T1000 (cell line): Measurements from ENCODE around the gene ADARB2.
"Not testable (repeated sequence)": the region's sequence is repeated elsewhere in the genome, so short reads cannot be mapped to it uniquely, and the experiment has no call there.

Source experiments
- DNase-seq: peaks from one replicate; lab custom pipeline; 2025; ENCODE audit warnings: mixed read lengths; lab: John Stamatoyannopoulos, UW

The ADARB2 gene

DNA sequence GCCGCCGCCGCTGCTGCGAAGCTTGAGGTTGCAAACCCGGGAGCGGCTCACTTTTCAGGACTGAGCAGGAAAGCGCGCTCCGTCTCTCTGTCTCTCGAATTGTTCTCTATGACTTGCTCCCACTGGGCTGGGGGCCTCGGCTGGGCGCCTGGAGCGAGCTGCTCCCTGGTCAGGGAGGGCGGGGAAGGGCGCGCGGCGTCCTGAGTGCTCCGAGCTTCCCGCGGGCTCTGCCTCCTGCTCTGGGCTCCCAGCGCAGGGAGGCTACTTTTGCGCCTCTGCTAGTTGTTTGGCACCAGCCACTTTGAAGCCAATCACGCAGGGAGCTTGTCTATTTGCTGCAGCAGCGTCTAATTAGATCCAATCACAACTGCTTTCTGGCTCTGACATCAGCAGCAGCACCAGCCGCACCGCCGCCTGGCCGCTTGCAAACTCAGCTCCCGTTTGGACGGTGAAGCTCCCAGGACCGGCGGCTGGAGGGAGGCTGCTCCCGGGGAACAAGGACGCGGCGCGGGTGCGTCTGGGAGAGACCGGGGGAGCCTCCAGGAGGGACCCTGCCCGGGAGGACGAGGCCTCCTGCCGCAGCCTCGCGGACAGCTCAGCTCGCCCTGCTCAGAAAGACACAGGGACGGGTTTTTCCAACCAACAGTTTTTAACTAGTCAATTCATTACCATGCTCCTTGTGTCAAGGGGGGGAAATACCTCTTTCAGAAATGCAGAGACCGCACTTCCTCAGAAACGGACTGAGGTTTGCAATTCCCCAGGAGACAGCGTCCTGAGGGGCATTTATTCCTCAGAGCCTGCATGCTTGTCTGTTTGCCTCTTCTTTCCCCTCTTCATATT, at the start of gene ADARB2:
TSS of gene ADARB2 (minus strand) at position 304 of the 840 bp plus-strand sequence.
- no peak for DNase-seq

DNA sequence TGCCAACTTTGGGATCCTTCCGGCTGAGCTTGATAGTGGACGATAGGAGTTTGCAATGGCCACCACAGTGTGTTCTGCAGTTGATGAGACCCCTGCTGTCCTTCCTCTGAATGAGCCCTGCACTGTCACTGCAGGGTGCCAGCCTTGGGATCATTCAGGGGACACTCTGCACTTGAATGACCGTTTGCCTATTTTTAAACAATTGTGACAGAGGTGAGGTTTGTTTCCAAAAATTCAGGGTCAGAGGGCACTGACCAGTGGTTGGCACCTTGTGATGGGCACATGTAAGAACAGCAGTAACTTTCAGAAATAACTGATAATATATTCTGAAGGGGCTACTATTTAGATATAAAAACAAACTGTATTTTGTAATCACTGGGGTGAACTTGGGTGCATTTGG, 48.5 kb upstream of the ADARB2 start:
- DNase-seq: no peak

DNA sequence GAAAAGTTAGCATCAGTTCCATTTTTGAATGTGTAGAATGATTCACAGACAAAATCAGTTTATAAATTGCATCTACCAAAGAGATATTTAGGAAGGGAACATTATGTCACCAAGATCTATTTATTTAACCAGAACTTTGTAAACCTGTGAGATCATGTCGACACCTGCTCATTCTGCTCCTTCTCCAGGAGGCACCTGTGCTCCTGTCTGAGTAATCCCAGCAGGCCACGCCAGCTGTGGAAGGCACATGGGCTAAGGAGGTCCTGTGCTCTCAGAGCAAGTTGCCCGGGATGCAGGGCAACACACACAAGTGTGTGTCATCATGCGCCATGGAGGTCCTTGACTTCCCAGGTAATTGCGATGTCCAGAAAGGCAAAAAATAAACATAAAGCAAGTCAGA, 45.5 kb upstream of the ADARB2 start:
- no peak for DNase-seq

DNA sequence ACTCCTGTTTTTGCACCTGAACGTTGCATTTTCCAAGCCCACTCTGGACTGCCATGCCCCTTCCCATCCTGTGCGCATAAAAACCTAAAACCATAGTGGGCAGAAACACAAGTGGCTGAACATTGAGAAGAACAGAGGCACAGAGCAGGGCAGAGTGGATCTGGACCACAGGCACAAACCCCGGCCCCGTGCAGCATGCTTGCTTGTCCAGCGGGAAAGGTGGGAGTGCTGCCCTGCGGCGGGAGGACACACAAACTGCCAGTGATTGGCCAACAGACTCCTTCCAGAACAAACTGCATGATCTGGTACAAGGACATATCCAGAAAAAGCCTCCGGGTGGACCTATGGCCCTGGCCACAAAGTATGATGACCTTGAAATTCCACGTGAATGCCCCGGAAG, 42.5 kb upstream of the ADARB2 start:
- no peak for DNase-seq

DNA sequence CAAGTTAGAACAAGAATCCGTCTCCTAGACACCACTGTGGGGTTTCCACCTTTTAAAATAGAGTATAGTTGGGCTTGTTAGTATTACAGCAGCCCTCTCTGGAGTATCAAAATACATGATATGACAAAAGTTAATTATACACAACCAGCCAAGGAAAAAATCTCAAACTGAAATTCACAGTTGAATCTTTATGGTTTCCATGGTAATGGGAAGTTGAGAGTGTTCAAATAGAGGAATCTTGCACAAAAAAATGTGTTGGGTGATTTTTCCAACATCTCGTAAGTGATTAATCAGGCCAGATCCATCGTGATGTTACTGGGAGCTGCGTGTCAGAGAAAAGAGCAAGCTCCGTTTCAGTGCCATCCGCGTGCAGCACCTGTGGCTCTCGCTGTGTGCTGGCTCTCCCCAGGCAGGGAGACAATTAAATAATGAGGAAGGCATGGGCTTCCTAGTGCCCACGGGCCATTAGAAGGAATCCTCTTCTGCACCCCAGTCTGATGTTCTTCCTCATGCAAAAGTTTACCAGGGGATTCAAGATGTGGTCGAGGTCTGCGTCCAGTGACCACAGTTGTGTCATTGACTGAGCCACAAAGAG, 41.1 kb upstream of the ADARB2 start:
- DNase-seq: no peak

DNA sequence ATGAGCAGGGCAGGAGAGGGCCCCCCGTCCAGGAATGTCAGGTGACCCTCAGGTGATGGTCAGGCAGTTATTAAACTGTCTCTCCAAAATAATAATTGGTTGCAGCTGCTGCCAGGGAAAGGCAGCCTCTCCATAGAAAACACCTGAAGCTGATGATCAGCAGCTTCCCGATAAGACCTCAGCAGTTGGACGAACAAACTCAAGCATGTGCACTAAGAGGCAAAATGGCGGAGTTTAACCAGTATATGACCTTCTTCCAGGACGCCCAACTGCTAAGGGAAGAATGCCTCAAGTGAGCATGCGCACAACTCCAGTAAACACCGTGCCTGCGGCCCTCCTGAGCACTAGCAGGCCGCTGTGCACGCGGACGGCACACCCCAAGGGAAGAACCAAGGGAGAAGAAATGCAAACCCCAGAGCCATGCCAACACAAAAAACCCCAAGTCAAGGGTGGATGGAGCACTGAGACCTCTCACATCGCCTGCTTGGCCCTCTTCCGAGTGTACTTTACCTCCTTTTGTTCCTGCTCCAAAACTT, 38.9 kb upstream of the ADARB2 start:
- no peak for DNase-seq

DNA sequence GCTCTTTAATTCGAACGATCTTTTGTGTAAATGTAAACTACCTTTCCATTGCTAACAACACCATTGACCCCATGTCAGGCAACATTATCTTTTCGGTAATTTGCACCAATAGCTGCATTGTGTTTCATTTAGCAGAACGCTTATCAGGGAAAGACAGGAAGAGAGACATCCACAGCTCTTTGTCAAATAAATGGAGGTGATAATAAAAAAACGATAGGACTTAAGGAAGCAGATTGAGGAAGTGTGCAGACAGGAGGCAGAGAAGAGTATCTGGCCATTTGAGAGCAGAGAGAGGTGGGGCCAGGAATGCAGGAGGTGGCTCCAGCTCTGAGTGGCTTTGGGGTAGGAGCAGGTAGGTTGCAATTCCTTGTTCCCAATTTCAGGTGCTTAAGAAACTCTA, 37.5 kb upstream of the ADARB2 start:
- DNase-seq: no peak

DNA sequence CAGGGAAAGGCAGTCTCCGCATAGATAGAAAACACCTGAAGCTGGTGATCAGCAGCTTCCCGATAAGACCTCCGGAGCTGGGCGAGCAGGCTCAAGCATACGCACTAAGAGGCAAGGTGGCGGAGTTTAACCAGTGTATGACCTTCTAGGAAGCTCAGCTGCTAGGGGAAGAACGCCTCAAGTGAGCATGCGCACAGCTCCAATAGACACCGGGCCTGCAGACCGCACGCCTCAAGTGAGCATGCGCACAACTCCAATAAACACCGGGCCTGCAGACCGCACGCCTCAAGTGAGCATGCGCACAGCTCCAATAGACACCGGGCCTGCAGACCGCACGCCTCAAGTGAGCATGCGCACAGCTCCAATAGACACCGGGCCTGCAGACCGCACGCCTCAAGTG, 35.9 kb upstream of the ADARB2 start:
- DNase-seq: not testable (repeated sequence)

DNA sequence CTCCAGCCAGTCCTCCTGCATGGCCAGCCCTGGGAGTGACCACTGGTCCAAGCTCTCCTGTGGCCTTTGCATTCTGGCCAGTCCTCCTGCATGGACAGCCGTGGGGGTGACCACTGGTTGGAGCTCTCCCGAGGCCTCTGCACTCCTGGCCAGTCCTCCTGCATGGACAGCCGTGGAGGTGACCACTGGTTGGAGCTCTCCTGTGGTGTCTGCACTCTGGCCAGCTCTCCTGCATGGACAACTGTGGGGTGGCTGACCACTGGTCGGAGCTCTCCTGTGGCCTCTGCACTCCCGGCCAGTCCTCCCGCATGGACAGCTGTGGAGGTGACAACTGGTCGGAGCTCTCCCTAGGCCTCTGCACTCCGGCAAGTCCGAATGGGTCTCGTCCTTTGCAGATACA, 28.7 kb upstream of the ADARB2 start:
- DNase-seq: no peak

DNA sequence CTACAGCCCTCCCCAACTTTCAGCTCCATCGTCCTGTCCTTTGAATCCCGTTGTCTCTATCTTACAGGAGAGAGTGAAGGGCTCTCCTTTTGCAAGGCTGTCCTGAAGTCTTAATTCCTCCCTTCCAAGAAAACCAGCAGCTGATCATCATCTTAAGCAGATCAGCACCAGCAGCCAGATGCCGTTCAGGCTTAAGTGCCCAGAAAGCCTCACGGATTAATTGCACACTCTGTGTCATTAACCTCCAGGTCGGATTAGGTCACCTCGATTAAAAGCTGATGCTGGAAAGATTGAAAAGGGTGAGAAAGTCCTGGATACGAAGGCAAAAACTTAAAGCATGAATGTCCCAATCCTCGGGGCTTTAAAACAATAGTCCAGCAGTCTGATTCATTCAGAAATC, 24.8 kb upstream of the ADARB2 start:
- no peak for DNase-seq

DNA sequence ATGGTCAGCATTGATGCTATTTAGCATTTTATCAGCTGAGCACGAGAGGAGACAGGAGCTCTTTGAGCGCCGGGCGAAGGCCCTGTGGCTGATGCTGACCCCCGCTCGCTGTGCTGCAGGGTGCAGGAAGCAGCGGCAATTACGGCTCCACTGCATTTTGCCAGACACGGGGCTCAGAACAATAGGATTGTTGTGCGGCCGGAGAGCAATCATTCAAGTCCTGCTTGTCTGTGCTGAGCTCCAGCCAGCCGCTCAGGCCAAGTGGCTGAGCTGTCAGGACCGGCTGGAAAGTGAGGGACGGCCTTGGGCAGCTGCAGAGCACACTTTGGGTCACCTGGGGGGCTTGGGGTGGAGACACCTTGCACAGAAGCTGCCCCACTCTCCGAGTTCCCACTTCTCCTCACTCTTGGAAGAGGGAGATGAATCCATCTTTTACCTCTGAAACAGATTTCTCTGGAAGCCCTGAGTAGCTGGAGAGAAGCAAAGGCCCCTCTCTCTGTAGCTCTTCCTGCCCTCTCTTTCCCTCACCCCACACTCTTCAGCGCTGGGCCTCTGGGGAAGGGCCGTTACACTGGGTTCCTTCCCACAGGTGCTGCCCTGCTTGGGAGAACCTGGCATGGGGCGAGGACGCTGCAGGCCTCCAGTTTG, 17.3 kb upstream of the ADARB2 start:
- DNase-seq: no peak

DNA sequence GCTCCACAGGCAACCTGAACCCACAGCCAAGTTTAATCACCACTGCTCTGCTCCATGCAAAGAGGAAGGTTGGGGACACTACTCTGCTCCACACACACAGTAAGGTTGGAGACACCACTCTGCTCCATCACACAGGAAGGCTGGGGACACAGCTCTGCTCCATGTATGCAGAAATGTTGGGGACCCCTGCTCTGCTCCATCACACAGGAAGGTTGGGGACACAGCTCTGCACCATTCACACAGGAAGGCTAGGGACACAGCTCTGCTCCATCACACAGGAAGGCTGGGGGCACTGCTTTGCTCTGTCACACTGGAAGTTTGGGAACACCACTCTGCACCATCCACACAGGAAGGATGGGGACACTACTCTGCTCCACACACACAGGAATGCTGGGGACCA, 14.8 kb upstream of the ADARB2 start:
- DNase-seq: no peak

DNA sequence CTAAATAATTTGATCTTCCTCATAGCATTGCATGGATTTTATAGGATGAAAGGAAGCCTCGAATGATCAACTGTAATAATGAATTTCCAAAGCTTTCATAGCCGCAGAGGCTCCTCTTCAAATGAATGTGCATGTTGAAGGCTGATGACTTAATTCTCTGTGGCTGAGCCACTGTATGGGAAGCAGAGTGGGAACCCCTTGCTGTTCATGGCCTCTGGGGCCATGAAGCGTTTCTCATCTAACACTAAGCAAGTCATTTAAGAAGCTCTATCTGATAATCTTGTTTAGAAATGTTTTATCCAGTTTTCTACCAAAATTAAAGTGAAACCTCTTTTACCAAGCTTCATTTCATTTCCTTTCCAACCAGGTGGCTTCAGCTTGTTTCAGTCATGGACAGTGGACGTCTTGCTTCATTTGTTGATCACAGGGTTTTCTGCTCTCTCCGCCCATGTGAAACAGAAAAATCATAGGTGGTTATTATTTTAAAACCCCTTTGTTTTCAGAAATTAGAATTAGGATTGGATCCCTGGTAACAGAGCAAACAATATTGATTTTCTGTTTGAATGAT, 10.3 kb upstream of the ADARB2 start:
- no peak for DNase-seq

DNA sequence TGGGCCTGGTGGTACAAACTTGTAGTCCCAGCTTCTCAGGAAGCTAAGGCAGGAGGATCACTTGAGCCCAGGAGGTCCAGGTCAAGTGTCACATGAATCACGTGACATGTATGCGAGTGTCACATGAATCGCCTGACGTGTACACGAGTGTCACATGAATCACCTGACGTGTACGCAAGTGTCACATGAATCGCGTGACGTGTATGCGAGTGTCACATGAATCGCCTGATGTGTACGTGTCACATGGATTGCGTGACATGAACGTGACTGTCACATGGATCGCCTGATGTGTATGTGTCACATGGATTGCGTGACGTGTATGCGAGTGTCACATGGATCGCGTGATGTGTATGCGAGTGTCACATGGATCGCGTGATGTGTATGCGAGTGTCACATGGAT, 9.5 kb upstream of the ADARB2 start:
- DNase-seq: no peak

DNA sequence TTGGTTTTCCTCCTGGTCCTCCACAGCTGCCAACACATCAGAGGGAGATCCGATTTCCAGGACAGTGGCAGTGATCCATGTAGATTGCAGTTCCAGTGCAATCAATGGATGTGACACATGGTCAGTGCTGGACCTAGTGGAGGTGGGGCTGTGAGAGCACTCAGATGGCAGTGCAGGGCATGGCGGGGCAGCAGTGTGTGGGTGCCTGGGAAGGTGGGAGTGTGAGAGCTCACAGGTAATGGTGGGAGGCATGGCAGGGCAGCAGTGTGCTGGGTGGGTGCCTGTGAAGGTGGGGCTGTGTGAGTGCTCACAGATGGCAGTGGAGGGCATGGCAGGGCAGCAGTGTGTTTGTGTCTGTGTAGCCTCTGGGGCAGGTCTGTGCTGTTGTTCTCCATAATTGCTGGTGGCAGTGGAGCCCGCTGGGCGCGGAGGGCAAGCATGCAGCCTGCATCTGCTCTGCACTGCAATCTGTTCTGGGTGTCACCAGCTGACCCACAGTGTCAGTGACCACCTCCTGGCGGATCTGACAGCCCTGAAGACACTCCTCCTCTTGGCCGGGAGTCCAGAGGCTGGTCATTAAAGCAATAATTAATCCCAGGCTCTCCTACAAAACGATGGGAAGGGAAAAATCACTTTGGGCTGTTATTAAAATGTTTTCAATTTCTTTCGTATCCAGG, 8.6 kb upstream of the ADARB2 start:
- DNase-seq: no peak

DNA sequence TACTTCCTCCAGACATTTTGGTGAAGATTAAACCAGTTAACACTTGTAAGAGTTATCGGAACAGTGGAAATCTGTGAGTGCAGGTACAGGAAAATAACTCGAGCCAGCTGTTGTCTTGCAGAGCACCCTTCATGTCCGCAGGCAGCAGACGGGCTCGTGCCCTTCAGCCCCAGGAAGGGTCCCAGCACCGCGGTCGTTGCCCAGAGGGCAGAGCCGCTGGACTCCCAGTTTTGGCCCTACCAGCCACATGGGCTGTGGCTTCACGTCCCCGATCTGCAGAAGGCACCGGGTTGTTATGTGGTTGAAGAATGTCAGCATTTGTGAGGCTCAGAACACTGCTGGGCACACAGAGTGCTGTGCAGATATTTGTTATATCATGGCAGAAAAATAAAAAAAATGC, 7.2 kb upstream of the ADARB2 start:
- no peak for DNase-seq

DNA sequence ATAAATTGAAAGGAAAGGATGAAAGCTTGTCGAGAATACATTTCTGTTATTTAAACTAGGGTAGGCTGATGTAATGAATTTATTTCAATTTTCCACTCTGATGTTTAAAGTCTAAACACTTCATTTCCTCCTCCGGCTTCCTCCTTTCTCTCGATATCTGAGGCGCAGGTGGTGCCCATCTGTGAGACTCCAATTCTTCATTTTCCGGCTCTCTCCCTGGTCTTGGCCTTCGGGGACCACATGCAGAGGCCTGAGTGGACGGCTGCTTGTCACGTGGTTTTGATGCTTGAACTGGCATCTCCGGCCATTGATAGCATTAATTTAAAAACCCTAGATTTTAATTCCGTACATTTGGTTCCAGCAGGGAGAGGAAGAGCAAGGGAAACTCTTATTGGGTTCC, 5.8 kb upstream of the ADARB2 start:
- no peak for DNase-seq

DNA sequence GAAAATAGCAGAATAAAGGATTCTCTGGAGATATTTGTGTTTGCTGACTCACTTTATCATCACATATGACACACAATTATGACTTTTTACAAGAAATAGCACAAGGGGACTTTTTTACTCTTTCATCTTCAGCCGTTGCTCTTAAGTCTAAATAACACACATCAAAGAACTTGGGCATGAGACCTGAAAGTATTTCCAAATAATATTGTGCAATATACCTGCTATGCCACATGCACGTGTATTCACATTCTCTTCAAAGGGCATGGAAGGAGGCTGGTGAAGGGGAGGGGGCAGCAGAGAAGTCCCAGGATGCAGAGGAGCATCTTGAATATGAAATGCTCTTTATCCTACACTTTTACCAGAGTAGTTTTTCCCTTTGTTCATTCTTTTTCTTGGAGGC, 4.1 kb upstream of the ADARB2 start:
- no peak for DNase-seq

DNA sequence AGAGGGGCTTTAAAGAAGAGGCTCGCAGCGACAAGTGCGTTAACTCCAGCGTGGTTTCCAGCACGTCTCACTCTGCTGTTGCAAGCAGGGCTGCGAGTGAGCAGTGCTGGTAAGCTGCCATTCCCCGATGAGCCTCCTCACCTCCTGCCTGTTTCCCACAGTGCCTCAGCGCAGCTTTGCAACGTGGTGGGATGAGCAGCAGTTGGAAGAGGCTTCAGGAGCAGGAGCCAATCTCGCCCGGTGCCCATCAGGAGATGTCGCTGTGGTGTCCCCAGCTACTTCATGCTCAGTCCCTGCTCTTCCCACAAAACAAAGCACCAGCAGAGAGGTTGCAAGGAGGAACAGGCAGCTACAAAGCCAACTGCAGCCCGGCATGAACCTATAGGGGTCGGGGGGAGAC, 2.4 kb upstream of the ADARB2 start:
- DNase-seq: no peak

DNA sequence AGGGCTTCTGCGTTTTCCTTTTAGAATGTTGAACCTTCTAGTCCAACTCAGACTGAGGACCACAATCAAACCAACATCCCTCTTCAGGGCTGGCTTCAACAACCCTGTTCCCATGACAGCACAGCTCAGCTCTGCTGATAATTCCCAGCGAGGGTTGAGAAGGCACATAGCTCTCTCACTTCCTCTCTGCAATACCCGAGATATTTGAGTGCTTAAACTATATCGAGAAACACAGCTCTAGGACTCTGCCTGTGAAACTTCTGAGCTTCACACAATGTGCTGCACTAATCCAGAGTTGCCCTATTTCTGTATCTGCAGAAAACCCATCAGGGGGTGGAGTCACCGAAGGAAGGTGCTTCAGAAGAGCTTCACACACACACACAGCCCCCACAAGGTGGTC, 1.6 kb upstream of the ADARB2 start:
- DNase-seq: no peak

DNA sequence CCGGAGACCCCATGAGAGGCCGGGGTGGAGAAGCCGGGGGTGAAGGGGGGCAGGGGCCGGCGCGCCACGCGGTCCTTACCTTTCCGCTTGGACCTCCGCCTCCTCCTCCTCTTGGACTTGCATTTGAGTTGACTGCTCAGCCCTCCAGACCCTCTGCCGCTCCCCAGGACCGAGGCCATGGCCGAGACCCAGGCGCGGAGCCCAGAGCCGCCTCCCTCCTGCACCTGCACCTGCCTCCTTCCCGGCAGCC, 428 bp downstream of the ADARB2 start:
- DNase-seq: no peak

DNA sequence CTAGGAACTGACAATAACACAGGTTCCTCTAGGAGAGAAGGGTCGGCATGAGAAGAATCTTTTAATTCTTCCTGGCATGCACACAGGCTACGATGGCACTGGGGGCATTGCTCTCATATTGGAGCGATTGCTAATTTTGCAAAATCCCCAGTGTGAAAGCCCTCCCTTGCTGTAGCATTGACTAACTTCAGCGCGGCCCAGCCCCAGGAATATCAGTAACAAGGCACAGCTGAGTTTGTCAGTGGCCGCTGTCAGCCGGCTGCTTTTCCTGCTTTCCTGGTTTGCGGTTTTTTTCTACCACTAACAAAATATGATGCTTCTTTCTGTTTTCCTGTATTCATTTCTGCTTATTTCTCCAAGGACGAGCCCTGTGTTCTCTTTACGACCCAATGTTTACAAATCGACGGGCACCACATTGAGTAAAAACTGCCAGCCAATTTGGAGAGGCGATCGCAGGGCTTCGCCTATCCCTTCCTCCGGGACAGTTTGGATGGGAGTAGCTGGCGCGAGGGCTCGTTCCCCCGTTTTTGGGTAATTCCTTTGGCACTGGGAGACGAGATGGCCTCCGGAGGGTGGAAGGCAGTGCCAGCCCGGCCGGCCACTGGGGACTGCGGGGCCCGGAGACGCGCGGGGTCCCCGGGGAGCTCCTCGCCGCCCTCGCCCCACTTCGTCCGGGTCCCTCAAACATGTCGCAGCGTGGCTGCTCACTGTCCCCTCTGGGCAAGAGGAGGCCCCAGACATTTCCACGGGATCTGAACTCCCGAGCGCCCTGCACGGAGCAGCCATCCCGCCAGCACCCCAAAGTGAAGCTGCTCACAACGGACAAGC, 967 bp downstream of the ADARB2 start:
- DNase-seq: no peak
